Measurements from ENCODE around the gene GGA1. TPM values are rescaled to one million over a fixed set of nuclear protein-coding genes. Genes with fewer than 3 reads are reported as not detected.

Gene GGA1
- total RNA-seq, 2 donors from 2014 or later = 43.9 to 146 TPM

- intact Hi-C loops (cut with DNase I) = no loop called here
- Histone ChIP-seq H3K36me3 (peaks cover 0 to 4% of the 10 kb centered on the region in 2 donors), H3K9me3 (no peaks in the 10 kb centered on the region), H3K4me3 (peak overlapping the region; percentile 49 to 62), H3K27me3 (replicated peaks; ENCODE audit: insufficient read depth) (no peaks in the 10 kb centered on the region), H3K4me1 (replicated peaks) (peaks cover 3% of the 10 kb centered on the region), H3K27ac (peak overlapping the region; percentile 50 to 73)
- DNase-seq (ENCODE audit: low spot score) = no peak
- TF ChIP-seq, protein P1, sequence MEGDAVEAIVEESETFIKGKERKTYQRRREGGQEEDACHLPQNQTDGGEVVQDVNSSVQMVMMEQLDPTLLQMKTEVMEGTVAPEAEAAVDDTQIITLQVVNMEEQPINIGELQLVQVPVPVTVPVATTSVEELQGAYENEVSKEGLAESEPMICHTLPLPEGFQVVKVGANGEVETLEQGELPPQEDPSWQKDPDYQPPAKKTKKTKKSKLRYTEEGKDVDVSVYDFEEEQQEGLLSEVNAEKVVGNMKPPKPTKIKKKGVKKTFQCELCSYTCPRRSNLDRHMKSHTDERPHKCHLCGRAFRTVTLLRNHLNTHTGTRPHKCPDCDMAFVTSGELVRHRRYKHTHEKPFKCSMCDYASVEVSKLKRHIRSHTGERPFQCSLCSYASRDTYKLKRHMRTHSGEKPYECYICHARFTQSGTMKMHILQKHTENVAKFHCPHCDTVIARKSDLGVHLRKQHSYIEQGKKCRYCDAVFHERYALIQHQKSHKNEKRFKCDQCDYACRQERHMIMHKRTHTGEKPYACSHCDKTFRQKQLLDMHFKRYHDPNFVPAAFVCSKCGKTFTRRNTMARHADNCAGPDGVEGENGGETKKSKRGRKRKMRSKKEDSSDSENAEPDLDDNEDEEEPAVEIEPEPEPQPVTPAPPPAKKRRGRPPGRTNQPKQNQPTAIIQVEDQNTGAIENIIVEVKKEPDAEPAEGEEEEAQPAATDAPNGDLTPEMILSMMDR (IDR thresholded peaks at IDR 0.05) = no peak
- TF ChIP-seq POLR2AphosphoS5 (IDR thresholded peaks at IDR 0.05) = no peak
- TF ChIP-seq POLR2A (IDR thresholded peaks at IDR 0.05) = no peak
- WGBS = 11% methylated on average over 6 of the region's 6 CpGs
Measured at GRCh38 chr22:37657590-37658132, 49.0 kb downstream of the GGA1 start.

- intact Hi-C loops (cut with DNase I) = no loop called here
- Histone ChIP-seq H3K4me3 (peak within 1 kb of the TSS; percentile 49 to 62), H3K36me3 (peaks cover 0 to 3% of the 10 kb centered on the region in 2 donors), H3K27me3 (replicated peaks; ENCODE audit: insufficient read depth) (no peaks in the 10 kb centered on the region), H3K4me1 (replicated peaks) (peaks cover 3% of the 10 kb centered on the region), H3K9me3 (no peaks in the 10 kb centered on the region), H3K27ac (peak within 1 kb of the TSS; percentile 50 to 73)
- DNase-seq (ENCODE audit: low spot score) = peak; percentile 99
- TF ChIP-seq POLR2AphosphoS5 (IDR thresholded peaks at IDR 0.05) (peak; percentile 91), POLR2A (IDR thresholded peaks at IDR 0.05) (peak; percentile 43)
- TF ChIP-seq, protein P1 (IDR thresholded peaks at IDR 0.05) = no peak
- WGBS = under 1% methylated on average over 69 of the region's 101 CpGs
Measured at GRCh38 chr22:37658133-37659065, 49.8 kb downstream of the GGA1 start, which contains the start of gene PDXP. TSS of gene PDXP (plus strand) at chr22:37658723. CDS start at chr22:37658783, 60 bp downstream.

GRCh38 chr22:37659066-37659896 lies 50.6 kb downstream of the GGA1 start:
- Histone ChIP-seq H3K4me3 (peak overlapping the region; percentile 49 to 62), H3K36me3 (no peaks in the 10 kb centered on the region), H3K4me1 (replicated peaks) (peaks cover 3% of the 10 kb centered on the region), H3K27me3 (replicated peaks; ENCODE audit: insufficient read depth) (no peaks in the 10 kb centered on the region), H3K27ac (no peak overlapping the region), H3K9me3 (no peaks in the 10 kb centered on the region)
- intact Hi-C loops (cut with DNase I) = no loop called here
- TF ChIP-seq POLR2AphosphoS5 (IDR thresholded peaks at IDR 0.05) = no peak
- no peak for TF ChIP-seq POLR2A (IDR thresholded peaks at IDR 0.05)
- TF ChIP-seq, protein P1 (IDR thresholded peaks at IDR 0.05) = no peak
- DNase-seq (ENCODE audit: low spot score) = no peak
- WGBS = 4% methylated on average over 35 of the region's 68 CpGs

- peak overlapping the region in 1 of 2 donors; percentile 62 for H3K4me3 ChIP-seq
- no peaks in the 10 kb centered on the region for H3K27me3 ChIP-seq (replicated peaks; ENCODE audit: insufficient read depth)
- no peaks in the 10 kb centered on the region for H3K36me3 ChIP-seq
- TF ChIP-seq POLR2AphosphoS5 (IDR thresholded peaks at IDR 0.05) (no peak), POLR2A (IDR thresholded peaks at IDR 0.05) (no peak)
- TF ChIP-seq, protein P1 (IDR thresholded peaks at IDR 0.05) = no peak
- H3K9me3 ChIP-seq = no peaks in the 10 kb centered on the region
- H3K4me1 ChIP-seq (replicated peaks) = peaks cover 3% of the 10 kb centered on the region
- DNase-seq (ENCODE audit: low spot score) = no peak
- H3K27ac ChIP-seq = no peak overlapping the region
- 76% methylated on average over 14 of the region's 14 CpGs for WGBS
- intact Hi-C loops (cut with DNase I) = no loop called here
Measured at GRCh38 chr22:37659897-37660708, 51.5 kb downstream of the GGA1 start.

All from prostate gland (tissue), 2 donors.